Measurements from ENCODE around the gene DLG2.
"Not testable (repeated sequence)": the region's sequence is repeated elsewhere in the genome, so short reads cannot be mapped to it uniquely, and the experiment has no call there.

The DLG2 gene

DNA sequence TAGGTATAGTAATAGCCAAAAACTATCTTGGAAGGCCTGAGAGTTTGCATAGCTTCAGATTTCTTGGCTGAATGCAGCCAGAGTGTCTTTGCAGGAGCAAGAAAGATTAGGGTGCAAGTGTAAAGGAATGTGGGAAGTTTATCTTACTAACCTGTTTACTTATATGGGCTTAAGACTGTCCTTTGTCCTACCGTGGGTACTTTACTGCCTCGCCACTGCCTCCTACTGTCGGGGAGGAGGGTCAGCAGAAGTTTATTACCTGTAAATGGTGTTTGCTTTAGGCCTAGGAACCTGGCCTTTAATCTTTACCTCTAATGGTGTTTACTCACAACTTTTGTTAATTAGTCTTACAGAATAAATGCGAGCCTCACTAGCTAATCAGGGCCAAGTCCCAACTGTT is 633.8 kb downstream of the DLG2 start:
- no peak for DNase-seq (ENCODE audit: low spot score)

DNA sequence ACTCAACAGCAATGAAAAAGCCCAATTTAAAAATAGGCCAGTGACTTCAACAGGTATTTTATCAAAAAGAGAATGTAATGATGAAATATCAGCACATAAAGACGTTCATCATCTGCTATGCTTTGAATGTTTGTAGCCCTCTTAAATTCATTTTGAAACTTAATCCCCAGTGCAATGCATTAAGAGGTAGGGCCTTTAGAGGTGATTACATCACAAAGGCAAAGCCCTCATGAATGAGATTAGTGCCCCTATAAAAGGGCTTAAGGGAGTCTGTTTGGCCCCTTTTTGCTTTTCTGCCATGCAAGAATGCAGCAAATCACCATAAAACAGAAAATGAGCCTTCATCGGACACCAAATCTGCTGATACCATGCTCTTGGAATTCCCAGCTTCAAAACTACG is 637.0 kb downstream of the DLG2 start:
- no peak for DNase-seq (ENCODE audit: low spot score)

DNA sequence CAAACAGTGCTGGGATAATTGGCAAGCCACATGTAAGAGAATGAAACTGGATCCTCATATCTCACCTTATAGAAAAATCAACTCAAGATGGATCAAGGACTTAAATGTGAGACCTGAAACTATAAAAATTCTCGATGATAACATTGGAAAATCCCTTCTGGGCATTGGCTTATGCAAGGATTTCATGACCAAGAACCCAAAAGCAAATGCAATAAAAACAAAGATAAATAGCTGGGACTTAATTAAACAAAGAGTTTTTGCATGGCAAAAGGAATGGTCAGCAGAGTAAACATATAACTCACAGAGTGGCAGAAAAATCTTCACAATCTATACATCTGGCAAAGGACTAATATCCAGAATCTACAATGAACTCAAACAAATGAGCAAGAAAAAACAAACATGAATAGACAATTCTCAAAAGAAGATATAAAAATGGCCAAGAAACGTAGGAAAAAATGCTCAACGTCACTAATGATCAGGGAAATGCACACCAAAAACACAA is 639.4 kb downstream of the DLG2 start:
- DNase-seq (ENCODE audit: low spot score): not testable (repeated sequence)

DNA sequence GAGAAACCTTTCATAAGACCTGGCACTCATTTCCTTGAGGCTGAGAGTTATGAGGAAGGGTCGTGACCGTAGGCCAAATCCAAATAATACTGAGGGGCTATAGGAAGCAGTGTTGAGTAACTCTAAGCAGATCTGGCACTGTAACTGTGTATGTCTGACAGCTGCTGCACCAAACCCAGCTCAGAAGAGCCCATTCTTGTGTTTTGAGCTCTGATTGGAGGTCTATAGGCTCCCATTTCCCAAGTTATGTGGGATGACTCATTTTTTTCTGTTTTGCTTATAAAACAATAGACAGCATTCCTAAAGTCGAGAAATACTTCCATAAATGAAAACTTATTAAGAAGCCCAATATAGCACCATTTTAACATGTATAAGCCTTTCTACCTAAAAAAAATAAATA is 645.8 kb downstream of the DLG2 start:
- no peak for DNase-seq (ENCODE audit: low spot score)

- DNase-seq (ENCODE audit: low spot score): no peak
Observed at GRCh38 chr11:84969103-84969502, 658.0 kb downstream of the DLG2 start.

- no peak for DNase-seq (ENCODE audit: low spot score)
Observed at GRCh38 chr11:84965484-84965883, 661.7 kb downstream of the DLG2 start.

DNA sequence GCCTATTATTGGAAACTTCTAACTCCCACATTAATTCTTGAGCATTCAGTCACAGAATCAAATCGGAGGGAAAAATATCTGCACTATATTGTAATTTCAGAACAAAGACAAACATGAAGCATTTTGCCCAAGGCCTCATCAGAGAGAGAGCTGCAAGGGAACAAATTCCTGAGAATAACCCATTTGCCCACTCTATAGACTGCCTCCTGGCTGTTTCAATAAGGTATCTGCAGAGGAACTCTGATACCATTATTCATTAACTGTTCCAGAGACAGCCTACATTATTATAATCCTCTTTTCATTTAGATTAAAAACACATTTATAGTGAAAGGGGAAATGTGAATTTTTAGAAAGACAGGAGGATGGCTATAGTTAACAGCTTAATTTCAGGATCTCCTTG is 663.9 kb downstream of the DLG2 start:
- no peak for DNase-seq (ENCODE audit: low spot score)

- no peak for DNase-seq (ENCODE audit: low spot score)
Observed at GRCh38 chr11:84962018-84962417, 665.1 kb downstream of the DLG2 start.

GRCh38 chr11:84958295-84958694 is 668.8 kb downstream of the DLG2 start:
- DNase-seq (ENCODE audit: low spot score): no peak

- no peak for DNase-seq (ENCODE audit: low spot score)
Observed at GRCh38 chr11:84950569-84951270, 676.4 kb downstream of the DLG2 start.

GRCh38 chr11:84947970-84948580 is 679.1 kb downstream of the DLG2 start:
- DNase-seq (ENCODE audit: low spot score): no peak

GRCh38 chr11:84947070-84947469 is 680.1 kb downstream of the DLG2 start:
- DNase-seq (ENCODE audit: low spot score): no peak

GRCh38 chr11:84930863-84931262 is 696.3 kb downstream of the DLG2 start:
- DNase-seq (ENCODE audit: low spot score): no peak

GRCh38 chr11:84929738-84930137 is 697.4 kb downstream of the DLG2 start:
- DNase-seq (ENCODE audit: low spot score): no peak

DNA sequence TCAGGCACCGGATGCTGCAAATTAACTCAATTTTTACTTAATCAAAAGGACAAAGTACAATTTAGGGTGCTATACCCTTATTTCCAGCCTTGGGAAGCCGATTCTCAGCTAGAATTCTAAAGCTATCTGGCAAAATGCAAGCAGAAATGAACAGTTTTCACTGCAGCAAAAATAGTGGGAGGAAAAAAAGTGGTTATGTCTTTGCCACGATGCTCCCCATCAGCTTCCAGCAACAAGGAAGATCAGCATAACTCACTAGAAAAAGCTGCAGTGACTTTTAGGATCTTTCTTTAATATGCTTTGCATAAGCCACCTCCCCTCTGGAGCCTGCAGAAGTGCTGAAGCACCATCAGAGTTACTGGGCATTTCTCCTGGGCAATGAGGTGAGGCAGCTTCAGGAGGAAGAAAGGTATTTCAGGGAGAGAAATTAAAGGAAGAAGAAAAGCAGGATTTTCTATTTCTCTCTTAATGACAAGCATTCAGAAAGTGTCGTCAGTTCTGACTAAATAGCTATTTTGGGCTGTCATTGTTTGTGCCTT is 702.9 kb downstream of the DLG2 start:
- DNase-seq (ENCODE audit: low spot score): no peak

DNA sequence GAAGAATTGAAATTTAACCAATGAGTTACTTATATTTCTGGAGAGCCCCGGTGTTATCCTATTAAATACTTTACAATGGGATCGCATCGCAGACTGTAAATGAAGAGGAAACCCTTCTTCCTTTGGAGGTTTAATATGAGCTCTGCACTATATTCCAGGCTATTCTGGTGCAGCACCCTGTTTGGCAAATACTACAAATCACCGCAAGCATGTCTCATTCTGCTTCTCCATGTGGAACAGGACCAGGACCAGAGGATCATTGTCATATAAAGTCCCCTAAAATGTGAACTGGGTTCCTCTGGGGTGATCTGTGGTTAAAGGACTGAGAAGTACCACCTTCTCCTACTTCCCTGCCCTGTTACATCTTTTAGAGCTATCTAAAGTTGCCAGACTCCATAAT is 703.7 kb downstream of the DLG2 start:
- no peak for DNase-seq (ENCODE audit: low spot score)

- DNase-seq (ENCODE audit: low spot score): no peak
Observed at GRCh38 chr11:84922836-84923235, 704.3 kb downstream of the DLG2 start.

GRCh38 chr11:84922212-84922805 is 704.8 kb downstream of the DLG2 start:
- no peak for DNase-seq (ENCODE audit: low spot score)

DNA sequence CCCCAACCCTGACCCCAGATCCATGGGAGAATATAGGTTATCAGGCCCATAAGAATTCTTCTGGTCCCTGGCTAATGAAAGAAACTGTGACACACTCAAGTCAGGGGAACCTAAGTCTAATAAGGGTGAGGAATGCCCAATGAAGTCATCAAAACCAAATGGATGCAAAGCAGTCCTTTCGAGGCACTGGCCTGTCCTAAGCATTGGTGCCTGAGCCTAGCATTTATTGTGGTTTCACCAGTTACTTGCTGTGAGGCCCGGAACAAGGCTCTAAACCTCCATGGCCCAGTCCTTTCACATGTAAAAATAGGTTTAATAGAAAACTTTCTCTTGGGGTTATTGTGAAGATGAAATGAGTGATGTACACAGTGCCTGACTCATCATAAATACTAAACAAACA is 712.6 kb downstream of the DLG2 start:
- no peak for DNase-seq (ENCODE audit: low spot score)

DNA sequence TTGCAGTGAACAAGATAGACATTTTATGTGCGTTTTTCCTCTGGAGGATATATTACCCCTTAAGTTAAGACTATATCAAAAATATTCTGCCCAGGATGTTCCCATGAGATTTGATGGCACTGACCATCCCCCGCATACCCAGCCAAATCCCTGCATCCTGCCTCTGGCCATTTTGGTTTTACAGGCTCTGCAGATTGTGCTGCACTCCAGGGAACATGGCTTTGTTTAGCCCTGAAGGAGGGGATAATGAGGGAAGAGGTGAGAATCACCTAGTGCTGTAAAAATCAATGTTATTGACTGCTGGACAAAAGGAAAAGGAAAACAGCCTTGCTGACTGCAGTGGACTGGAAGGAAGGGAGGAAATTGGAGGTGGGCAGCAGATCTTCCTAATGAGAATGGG is 717.4 kb downstream of the DLG2 start:
- DNase-seq (ENCODE audit: low spot score): no peak

- no peak for DNase-seq (ENCODE audit: low spot score)
Observed at GRCh38 chr11:84906995-84907394, 720.1 kb downstream of the DLG2 start.

- DNase-seq (ENCODE audit: low spot score): no peak
Observed at GRCh38 chr11:84905411-84905810, 721.7 kb downstream of the DLG2 start.

DNA sequence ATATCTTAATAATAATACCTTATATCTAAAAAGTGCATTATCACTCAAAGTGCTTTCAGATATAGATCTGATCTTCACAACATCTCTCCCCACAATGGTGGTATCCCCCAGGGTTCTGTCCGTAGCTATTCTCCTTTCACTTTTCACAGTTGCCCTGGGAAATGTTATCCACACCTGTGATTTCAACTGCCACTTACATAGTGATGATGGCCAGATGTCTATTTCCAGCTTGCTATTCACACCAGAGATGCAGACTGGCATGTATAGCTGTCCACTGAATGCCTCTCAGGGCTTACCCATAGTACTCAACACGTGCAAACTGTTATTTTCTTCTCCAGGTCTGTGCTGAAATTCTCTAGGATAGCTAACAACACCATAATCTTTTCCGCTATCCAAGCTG is 724.7 kb downstream of the DLG2 start:
- DNase-seq (ENCODE audit: low spot score): no peak

Data from SW480 (cell line).